HL-60/S4 treated with phorbol 12-myristate 13-acetate at 8.2 ng/mL for 4 days and 3 days (cell line): ENCODE data around the gene IFNA16.
"Not testable (repeated sequence)": the region's sequence is repeated elsewhere in the genome, so short reads cannot be mapped to it uniquely, and the experiment has no call there.

Experiments used
- in situ Hi-C: fragments of 300-500 bp; cut with MboI; formaldehyde crosslinking; loops from 2 replicates; pipeline ENCODE4 v1.15.0; 2022; ENCODE audit warnings: low sequenced_read_pairs

Gene IFNA16

DNA sequence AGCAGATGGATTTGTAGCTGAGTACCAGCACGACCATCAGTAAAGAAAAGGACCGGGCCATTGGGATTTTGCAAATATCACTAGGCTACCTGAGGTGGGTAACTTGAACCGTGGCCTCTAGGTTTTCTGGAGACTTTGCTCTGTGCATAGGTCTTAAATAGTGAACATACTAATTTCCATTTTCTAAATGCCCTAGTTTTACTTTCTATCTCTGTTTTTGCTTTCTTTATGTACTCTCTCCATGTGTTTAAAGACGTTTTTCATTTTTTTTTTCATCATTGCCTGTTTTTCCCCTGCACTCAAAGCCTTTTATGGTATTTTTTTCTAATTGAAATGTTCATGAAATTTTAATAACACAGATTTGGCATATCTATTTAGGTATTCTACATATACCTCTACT, 15.0 kb downstream of the IFNA16 start, which contains the start of gene IFNA7:
IFNA7 (minus strand) TSS at position 101 of the 400 bp plus-strand sequence; CDS start at position 61, 40 bp downstream.
- in situ Hi-C loops, result not testable (repeated sequence)

DNA sequence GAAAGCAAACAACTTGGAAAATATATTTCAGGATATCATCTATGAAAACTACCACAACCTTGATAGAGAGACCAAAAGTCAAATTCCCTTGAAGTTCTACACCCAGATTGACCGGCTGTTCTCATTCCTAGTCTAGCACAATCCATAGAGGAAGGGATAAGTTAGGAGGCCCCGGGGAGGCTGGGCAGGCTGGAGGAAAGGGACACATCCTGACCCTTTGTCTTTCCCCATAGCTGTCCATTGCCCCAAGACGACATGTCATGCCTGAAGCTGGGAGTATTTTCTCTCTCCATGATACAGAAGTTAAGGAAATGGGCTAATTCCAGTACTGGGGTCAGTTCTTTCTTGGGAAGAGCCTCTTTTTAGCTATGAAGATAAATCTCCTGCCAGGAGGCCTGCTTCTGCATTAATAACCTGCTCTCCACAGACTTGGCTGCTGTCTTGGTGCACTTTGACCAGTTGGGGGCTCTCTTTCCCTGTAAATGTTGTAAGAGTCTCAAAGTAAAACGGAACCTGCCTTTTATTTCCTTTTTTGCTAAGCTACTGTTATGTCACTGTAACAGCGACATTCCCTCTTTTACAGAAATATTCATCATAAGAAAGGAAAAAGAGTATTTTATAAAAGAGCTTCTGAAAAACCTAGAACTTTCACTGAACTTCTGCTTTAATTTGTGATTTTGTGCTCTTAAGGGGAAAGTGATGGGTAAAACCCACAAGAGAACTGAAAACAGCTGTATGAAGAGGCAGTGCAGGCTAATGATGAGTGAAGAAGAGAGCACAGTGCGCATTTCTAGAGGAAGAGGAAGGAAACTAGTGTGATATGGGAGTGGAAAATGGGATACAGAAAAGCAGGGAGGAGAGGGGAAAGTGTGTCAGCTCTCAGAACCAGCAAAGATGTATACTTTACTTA, 22.0 kb downstream of the IFNA16 start:
- in situ Hi-C loops, result not testable (repeated sequence)

DNA sequence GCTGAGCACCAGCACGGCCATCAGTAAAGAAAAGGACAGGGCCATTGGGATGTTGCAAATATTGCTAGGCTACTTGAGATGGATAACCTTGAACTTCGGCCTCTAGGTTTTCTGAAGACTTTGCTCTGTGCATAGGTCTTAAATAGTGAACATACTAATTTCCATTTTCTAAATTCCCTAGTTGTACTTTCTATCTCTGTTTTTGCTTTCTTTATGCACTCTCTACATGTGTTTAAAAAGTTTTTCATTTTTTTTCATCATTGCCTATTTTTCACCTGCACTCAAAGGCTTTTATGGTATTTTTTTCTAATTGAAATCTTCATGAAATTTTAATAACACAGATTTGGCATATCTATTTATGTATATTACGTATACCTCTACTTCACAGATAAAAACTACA, 29.6 kb downstream of the IFNA16 start, which contains the start of gene IFNA4:
IFNA4 (minus strand) TSS at position 101 of the 400 bp plus-strand sequence; CDS start at position 45, 56 bp downstream.
- in situ Hi-C loops, result not testable (repeated sequence)

DNA sequence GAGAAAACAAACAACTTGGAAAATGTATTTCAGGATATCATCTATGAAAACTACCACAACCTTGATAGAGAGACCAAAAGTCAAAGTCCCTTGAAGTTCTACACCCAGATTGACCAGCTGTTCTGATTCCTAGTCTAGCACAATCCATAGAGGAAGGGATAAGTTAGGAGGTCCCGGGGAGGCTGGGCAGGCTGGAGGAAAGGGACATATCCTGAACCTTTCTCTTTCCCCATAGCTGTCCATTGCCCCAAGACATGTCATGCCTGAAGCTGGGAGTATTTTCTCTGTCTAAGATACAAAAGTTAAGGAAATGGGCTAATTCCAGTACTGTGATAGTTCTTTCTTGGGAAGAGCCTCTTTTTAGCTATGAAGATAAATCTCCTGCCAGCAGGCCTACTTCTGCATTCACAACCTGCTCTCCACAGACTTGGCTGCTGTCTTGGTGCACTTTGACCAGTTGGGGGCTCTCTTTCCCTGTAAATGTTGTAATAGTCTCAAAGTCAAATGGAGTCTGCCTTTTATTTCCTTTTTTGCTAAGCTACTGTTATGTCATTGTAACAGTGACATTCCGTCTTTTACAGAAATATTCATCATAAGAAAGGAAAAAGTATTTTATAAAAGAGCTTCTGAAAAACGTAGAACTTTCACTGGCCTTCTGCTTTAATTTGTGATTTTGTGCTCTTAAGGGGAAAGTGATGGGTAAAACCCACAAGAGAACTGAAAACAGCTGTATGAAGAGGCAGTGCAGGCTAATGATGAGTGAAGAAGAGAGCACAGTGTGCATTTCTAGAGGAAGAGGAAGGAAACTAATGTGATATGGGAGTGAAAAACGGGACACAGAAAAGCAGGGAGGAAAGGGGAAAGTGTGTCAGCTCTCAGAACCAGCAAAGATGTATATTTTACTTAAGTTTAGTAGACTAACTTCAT, 34.0 kb downstream of the IFNA16 start:
- in situ Hi-C loops, result not testable (repeated sequence)

DNA sequence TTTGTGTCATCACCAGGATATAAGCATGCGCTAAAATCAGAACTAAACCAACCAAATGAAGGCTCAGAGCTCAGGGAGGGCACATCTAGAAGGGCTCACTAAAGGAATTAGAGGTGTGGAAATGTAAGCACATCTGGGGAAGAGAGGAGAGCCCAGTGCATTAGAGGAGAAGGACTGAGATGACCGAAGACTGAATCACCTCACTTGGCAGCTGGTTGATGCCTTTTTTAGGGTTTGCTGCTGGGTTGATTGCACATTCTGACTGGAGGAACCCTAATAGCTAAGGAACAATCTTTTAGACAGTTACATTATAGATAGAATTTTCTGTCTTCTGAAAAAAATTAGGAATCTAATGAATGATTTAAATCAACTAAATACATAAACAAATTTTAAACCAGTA, 42.4 kb downstream of the IFNA16 start:
- in situ Hi-C loops, result no loop called here

DNA sequence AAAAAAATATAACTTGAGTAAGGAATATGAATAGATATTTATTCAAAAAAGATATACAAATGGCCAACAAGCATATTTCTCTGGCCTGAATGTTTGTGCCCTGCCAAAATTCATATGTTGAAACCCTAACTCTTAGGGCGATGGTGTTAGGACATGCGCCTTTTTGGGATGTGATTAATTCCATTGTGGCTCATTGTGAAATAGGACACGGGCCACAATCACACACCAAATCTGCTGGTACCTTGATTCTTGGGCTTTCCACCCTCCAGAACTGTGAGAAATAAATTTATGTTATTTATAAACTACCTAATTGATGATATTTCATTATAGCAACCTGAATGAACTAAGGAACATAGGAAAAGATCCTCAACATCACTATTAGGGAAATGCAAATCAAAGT, 45.0 kb downstream of the IFNA16 start:
- in situ Hi-C loops, result no loop called here

DNA sequence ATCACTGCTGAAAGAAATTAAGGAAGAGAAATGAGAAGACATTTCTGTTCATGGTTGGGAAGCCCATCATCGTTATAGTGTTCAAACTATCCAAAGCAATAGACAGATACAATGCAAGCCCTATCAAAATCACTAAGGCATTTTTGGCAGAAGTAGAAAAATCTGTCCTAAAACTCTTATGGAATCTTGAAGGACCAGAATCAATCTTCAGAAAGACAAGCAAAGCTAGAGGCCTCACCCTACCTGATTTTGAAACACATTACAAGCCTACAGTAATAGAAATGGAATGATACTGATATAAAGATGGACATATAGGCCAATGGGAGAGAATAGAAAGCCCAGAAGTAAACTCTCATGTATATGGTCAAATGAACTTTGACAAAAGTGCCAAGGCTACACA, 45.8 kb downstream of the IFNA16 start:
- in situ Hi-C loops, result no loop called here

DNA sequence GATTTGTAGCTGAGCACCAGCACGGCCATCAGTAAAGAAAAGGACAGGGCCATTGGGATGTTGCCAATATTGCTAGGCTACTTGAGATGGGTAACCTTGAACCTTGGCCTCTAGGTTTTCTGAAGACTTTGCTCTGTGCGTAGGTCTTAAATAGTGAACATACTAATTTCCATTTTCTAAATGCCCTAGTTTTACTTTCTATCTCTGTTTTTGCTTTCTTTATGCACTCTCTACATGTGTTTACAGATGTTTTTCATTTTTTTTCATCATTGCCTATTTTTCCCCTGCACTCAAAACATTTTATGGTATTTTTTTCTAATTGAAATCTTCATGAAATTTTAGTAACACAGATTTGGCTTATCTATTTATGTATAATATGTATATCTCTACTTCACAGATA, 50.6 kb downstream of the IFNA16 start, which contains the start of gene IFNA21:
IFNA21 (minus strand) TSS at position 101 of the 400 bp plus-strand sequence; CDS start at position 53, 48 bp downstream.
- in situ Hi-C loops, result not testable (repeated sequence)
